Neutrophil (primary cell): ENCODE measurements around the gene SRP54.
"Not testable (repeated sequence)": the region's sequence is repeated elsewhere in the genome, so short reads cannot be mapped to it uniquely, and the experiment has no call there.

Experiments used
- H3K27ac ChIP-seq: fragments of 200-600 bp; sonication (generic); 2 replicates; pipeline ENCODE4 v1.5.1; 2016; ENCODE audit warnings: mild to moderate bottlenecking, moderate library complexity
- H3K27me3 ChIP-seq: fragments of 200-600 bp; sonication (generic); 2 replicates; pipeline ENCODE4 v1.6.0; 2016; ENCODE audit warnings: mild to moderate bottlenecking
- H3K36me3 ChIP-seq: fragments of 200-600 bp; sonication (generic); 2 replicates; pipeline ENCODE4 v1.5.1; 2017
- H3K4me1 ChIP-seq, 2 experiments: fragments of 200-600 bp in 1 of 2; sonication (generic) in 1 of 2; 1 replicate in 1 of 2; 2 replicates in 1 of 2; pipeline versions ENCODE4 v1.5.1 to v1.6.1; 2013 to 2016; ENCODE audit warnings: low read depth in 1 of 2, low read length in 1 of 2, mild to moderate bottlenecking in 1 of 2, moderate library complexity in 1 of 2; ENCODE audit not compliant: control insufficient read depth in 1 of 2, insufficient read depth in 1 of 2
- H3K4me3 ChIP-seq, 2 experiments: fragments of 200-600 bp in 1 of 2; sonication (generic) in 1 of 2; 1 replicate in 1 of 2; 2 replicates in 1 of 2; pipeline ENCODE4 v1.5.1; 2013 to 2016; ENCODE audit warnings: low read depth in 1 of 2, low read length in 1 of 2, mild to moderate bottlenecking in 1 of 2, moderate library complexity in 1 of 2
- H3K9me3 ChIP-seq: fragments of 200-600 bp; sonication (generic); 2 replicates; pipeline ENCODE4 v1.5.1; 2016
- CTCF ChIP-seq: fragments of 200-600 bp; sonication (generic); IDR thresholded peaks from 2 replicates; pipeline ENCODE4 v1.5.1; 2016; ENCODE audit warnings: antibody characterized with exemption

SRP54 gene

GRCh38 chr14:35020713-35021112 lies 37.9 kb downstream of the SRP54 start:
- H3K27ac ChIP-seq, result peak overlapping the region; percentile 63
- H3K4me1 ChIP-seq, result peaks cover 25 to 26% of the 10 kb centered on the region in 2 experiments
- H3K36me3 ChIP-seq, result peaks cover 59% of the 10 kb centered on the region
- no peak for TF ChIP-seq CTCF
- no peaks in the 10 kb centered on the region for H3K27me3 ChIP-seq
- no peaks in the 10 kb centered on the region for H3K9me3 ChIP-seq
- peak overlapping the region; percentile 1 to 23 for H3K4me3 ChIP-seq

DNA sequence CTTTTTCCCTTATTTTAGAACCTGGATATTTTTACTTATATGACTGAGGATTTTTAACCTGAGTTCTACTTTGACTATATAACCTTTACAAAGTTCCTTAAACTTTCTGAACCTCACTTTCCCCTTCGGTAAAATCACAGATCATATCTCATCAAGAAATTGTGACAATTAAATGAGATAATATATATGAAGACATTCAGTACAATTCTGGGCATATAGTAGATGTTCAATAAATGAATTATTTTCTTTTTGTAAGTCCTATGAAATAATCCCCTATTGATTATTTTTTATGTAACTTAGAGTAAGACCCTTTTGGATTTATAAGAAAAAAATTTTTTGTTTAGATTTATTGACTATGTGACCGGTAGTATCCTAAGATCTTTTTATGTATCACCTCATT lies 45.6 kb downstream of the SRP54 start:
- no peak overlapping the region for H3K27ac ChIP-seq
- no peak overlapping the region for H3K4me3 ChIP-seq
- H3K9me3 ChIP-seq, result no peaks in the 10 kb centered on the region
- H3K36me3 ChIP-seq, result peaks cover 78% of the 10 kb centered on the region
- no peak for TF ChIP-seq CTCF
- no peaks in the 10 kb centered on the region for H3K27me3 ChIP-seq
- H3K4me1 ChIP-seq, result no peaks in the 10 kb centered on the region

GRCh38 chr14:35032562-35032961 lies 49.8 kb downstream of the SRP54 start:
- Histone ChIP-seq H3K36me3 (peaks cover 54% of the 10 kb centered on the region), H3K4me3 (no peak overlapping the region), H3K9me3 (no peaks in the 10 kb centered on the region), H3K27ac (no peak overlapping the region), H3K4me1 (no peaks in the 10 kb centered on the region), H3K27me3 (no peaks in the 10 kb centered on the region)
- TF ChIP-seq CTCF, result no peak

GRCh38 chr14:35034440-35034833 lies 51.6 kb downstream of the SRP54 start:
- Histone ChIP-seq H3K4me1 (no peaks in the 10 kb centered on the region), H3K36me3 (peaks cover 36% of the 10 kb centered on the region), H3K27ac (no peak overlapping the region), H3K4me3 (no peak overlapping the region), H3K27me3 (no peaks in the 10 kb centered on the region), H3K9me3 (no peaks in the 10 kb centered on the region)
- TF ChIP-seq CTCF, result no peak

GRCh38 chr14:35034944-35035554 lies 52.3 kb downstream of the SRP54 start:
- H3K9me3 ChIP-seq, H3K4me3 ChIP-seq, H3K27ac ChIP-seq, H3K4me1 ChIP-seq, H3K27me3 ChIP-seq: not testable (repeated sequence)
- H3K36me3 ChIP-seq, result peaks cover 31% of the 10 kb centered on the region

- not testable (repeated sequence) for H3K9me3 ChIP-seq, H3K27ac ChIP-seq, H3K27me3 ChIP-seq, H3K4me3 ChIP-seq, H3K36me3 ChIP-seq
- peaks cover 18 to 20% of the 10 kb centered on the region in 2 experiments for H3K4me1 ChIP-seq
Measured at GRCh38 chr14:35038312-35038711, 55.5 kb downstream of the SRP54 start.

- Histone ChIP-seq H3K27ac (peak overlapping the region; percentile 80), H3K9me3 (no peaks in the 10 kb centered on the region), H3K36me3 (no peaks in the 10 kb centered on the region), H3K4me1 (peaks cover 44 to 51% of the 10 kb centered on the region in 2 experiments), H3K27me3 (no peaks in the 10 kb centered on the region), H3K4me3 (peak overlapping the region in 1 of 2 experiments; percentile 10)
- no peak for TF ChIP-seq CTCF
Measured at GRCh38 chr14:35042632-35043031, 59.8 kb downstream of the SRP54 start.
